HUDEP-2 (cell line): Measurements from ENCODE around the gene OTUD5.
A peak's percentile ranks its signal among the peaks of the same experiment; 100 is the strongest.

ENCODE experiments used
- DNase-seq, 76 experiments: peaks; one replicate each; lab custom pipeline; 2025; ENCODE audit not compliant: unreplicated experiment in 76 of 76; lab: John Stamatoyannopoulos, UW

OTUD5 gene

DNA sequence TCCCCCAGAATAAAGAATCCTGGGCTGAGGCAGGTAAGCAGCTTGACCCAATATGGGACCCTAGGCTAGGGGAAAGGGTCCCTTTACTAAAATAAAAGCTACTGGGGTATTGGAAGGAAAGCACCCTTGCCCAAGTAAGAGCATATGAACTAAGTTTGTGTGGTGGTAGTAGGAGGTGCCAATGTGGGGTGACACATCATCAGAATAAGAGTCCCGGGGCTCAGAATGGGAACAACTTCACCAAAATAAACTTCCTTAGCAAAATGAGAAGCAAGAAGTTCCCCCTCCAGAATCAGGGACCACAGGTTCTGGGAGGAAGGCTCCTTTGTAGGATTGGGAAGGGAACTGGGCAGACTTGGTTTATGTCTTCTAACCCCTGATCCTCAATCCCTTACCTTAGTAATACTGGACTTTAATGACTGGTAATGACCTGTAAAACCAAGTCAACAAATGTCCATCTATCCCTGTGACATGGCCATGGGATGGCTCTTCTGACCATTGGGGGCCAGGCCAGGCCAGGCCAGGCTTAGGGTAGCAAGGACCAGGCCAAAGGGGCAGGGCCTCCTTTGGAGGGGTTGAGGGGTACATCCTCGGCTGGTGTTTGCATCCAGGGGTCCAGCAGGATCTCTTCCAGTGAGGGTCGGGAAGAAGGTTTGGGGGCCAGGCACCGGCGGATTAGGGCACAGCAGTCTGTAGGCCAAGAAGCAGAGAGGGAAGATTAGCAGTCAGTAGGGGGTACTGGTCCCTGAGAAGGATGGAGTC lies 43.6 kb downstream of the OTUD5 start:
- no peak for DNase-seq

GRCh38 chrX:48911412-48912182 lies 45.8 kb downstream of the OTUD5 start, which contains the start of gene SLC35A2:
Gene SLC35A2 (minus strand): TSS chrX:48911646. CDS start chrX:48911636, 10 bp downstream.
- DNase-seq, result peak in 73 of 76 experiments; percentile 7 to 81 (median 57)

DNA sequence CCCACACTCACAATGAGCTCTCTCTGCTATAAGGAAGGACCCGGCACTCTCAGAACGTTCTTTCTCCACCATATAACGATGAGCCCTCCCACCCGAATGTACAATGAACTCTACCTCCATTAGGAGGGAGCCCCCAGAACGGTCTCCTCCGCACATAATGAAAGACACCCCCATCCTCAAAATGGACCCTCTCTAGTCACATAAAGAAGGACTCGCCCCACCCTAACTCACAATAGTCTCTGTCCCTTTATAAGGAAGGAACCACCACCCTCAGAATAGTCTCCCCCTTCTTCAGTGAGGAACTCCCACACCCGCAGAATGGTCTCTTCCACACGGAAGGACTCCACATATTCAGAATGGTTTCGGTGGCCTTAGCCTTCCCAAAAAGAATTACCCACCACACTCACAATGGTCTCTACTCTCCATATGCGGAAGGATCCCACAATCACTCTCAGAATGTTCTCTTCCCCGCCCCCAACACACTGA lies 46.4 kb downstream of the OTUD5 start:
- DNase-seq, result peak in 2 of 76 experiments; percentile 0 to 34

- DNase-seq, result no peak
Observed at GRCh38 chrX:48909703-48910294, 47.6 kb downstream of the OTUD5 start.

- no peak for DNase-seq
Observed at GRCh38 chrX:48908600-48908999, 48.8 kb downstream of the OTUD5 start.

DNA sequence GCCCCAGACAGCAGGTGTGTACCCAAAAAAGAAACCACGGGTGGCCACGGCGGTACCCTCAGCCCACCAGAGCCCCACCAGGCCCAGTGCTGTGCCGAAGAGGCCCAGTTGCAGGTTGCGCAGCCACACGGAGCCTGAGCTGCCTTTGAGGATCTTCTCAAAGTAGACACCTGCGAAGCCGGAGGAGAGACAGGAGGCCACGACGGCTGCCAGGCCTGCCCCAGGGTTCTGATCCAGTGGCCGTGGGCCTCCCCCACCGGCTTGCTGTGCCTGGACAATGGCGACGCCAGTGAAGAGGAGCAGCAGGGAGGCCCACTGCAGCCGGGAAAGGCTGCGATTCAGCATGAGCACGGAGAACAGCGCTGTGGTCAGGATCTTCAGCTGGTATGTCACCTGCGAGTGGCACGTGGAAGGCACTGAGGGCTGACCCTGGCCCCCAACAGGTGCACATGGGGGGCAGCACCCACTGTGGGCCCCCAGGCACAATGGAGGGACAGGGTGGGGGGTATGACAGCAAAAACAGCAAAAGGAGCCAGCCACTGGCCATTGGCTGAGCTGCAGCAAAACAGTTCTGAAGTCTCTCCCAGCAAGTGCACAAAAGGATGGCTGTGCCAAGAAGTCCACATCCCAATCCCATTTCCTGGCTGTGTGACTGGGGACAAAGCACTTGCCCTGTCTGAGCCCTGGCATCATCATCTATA lies 52.2 kb downstream of the OTUD5 start:
- DNase-seq, result no peak

- DNase-seq, result no peak
Observed at GRCh38 chrX:48904626-48905025, 52.8 kb downstream of the OTUD5 start.

DNA sequence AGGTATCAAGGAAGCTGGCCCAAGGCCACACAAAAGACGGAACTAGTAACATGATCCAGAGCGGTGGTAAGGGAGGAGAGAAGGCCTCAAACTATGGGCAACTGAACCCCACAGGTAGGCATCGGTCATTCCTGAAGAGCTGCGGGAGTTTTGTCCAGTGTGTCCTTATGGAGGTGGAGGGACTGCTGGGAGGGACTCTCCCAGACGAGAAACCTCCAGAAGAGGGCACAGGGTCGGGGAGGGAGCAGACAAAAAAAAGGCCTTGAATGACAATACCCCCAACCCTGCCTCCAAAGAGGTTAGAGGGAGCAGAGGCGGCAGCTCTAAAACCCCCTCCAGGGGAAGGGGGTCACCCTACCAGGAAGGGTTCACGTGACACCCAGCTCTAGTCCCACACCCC lies 53.2 kb downstream of the OTUD5 start:
- no peak for DNase-seq

- DNase-seq, result no peak
Observed at GRCh38 chrX:48903290-48903689, 54.1 kb downstream of the OTUD5 start.

DNA sequence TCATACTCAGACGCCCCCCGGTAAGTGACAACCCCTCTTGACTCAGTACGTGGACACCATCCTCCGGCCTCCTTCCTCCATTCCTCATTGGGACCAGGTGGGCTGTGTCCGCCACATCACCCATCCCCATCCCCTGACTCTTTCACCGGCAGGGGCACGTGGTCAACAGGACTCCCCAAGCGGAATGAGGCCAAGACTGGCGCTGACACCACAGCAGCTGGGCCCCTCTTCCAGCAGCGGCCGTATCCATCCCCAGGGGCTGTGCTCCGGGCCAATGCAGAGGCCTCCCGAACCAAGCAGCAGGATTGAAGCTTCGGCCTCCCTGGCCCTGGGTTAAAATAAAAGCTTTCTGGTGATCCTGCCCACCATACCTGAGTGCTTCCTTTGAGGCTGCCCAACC lies 54.6 kb downstream of the OTUD5 start:
- no peak for DNase-seq

DNA sequence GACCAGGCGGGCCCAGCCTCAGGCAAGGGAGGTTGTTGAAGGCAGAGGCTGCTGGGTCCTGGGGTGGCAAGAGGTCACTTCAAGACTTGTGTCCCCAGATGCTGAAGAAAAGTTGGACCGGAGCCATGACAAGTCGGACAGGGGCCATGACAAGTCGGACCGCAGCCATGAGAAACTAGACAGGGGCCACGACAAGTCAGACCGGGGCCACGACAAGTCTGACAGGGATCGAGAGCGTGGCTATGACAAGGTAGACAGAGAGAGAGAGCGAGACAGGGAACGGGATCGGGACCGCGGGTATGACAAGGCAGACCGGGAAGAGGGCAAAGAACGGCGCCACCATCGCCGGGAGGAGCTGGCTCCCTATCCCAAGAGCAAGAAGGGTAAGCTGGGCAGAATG lies 55.3 kb downstream of the OTUD5 start:
- no peak for DNase-seq

GRCh38 chrX:48901069-48901468 lies 56.3 kb downstream of the OTUD5 start:
- DNase-seq, result no peak

DNA sequence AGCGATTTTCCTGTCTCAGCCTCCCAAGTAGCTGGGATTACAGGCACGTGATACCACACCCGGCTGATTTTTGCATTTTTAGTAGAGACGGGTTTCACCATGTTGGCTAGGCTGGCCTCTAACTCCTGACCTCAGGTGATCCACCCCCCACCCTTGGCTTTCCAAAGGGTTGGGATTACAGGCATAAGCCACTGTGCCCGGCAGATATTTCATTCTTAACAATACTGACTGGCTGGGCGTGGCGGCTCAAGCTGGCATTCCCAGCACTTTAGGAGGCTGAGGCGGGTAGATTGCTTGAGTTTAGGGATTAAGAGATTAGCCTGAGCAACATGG lies 58.4 kb downstream of the OTUD5 start:
- no peak for DNase-seq

DNA sequence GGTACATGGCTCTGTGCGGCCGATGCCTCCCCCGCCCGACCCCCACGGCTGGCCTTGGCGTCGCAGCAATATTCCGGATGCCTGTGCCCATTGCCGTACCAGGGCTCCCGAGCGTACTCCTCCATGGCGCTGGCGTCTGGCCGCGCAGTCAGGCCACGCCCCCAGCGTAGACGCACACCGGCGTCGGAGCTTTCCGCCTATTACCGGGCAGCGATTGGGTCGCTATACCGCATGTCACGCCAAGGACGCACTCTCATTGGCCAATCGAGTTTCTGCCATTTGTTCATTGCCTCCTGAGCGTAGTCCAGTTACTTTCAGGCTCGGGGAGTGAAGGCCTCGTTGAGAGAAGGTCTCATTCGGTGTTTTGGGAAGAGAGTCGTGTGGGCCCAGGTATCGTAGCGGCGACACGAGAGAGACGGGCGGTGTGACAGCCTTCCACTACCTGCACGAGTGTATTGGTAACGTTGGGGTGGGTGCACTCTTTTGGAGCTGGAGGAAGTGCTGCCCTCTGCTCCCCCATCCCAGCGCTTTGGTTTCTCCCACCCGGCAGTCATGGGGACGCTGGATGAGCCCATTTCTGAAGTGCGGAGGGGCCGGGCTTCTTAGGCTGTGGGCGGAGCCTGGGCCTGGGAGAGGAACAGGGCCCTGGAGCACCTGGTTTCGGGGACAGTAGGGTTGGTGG lies 59.6 kb downstream of the OTUD5 start, which contains the start of the genes PQBP1 and TIMM17B:
TSS of gene PQBP1 (plus strand) at position 306 of the 682 bp plus-strand sequence. CDS start 580 bp downstream, outside the sequence.
TSS of gene TIMM17B (minus strand) at position 144 of the 682 bp plus-strand sequence. CDS start at position 125, 19 bp downstream.
- peak in 75 of 76 experiments; percentile 18 to 91 (median 80) for DNase-seq

DNA sequence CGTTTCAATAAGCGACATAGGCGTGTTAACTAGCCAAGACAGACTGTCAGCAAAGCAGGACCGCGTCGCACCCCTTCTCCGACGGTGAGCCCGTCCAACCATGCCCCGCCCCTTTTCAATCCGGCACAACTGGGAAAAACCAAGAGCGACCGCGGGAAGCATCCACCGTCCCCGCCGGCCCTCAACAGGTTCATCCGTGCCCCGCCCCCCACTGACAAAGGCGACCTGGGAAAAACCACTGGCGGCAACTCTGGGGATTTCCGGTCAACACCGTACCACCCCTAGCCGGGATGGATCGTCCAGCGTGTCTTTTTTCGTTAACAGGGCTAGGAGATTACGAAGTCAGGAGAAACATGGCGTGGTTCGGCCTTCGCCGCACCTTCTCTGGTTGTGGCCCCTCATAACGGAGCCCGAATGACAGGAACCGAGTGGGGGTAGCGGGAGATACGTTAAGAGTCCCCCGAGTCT lies 60.2 kb downstream of the OTUD5 start:
- peak in 73 of 76 experiments; percentile 4 to 76 (median 58) for DNase-seq

GRCh38 chrX:48896611-48897011 lies 60.8 kb downstream of the OTUD5 start:
- peak in 3 of 76 experiments; percentile 11 to 36 (median 31) for DNase-seq

GRCh38 chrX:48894891-48895290 lies 62.5 kb downstream of the OTUD5 start:
- no peak for DNase-seq

GRCh38 chrX:48893556-48894348 lies 63.7 kb downstream of the OTUD5 start:
- no peak for DNase-seq

DNA sequence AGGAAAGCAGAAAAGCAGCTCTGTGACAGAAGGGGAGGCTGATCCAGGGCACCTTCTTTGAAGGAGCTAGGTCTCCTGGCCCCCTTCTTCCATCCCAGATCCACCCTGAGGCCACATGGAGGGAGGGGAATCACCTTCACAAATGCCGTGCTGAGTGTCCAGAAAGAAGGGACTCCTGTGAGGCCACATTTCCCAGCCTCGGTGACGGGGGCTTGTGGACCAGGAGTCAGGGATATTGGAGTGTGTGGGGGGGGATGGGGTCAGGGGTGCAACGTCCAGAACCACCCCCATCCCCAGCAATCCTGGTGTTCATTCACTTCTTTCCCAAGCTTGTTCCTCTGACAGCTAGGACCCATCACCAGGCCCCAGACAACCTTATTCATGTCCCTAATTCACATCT lies 64.5 kb downstream of the OTUD5 start:
- DNase-seq, result no peak
